Breast epithelium (tissue), 4 donors: ENCODE data around the gene VPS33B. TPM values are rescaled to one million over a fixed set of nuclear protein-coding genes. Genes with fewer than 3 reads are reported as not detected.
A peak's percentile ranks its signal among the peaks of the same experiment; 100 is the strongest.

Source experiments
- DNase-seq, 2 donors: peaks; one replicate each; pipeline ENCODE4 v3.0.0-alpha.2; 2019; ENCODE audit warnings: low spot score in 2 of 2
- H3K27ac ChIP-seq, 2 donors: fragments of 200-600 bp; sonication (generic) in 1 of 2; one replicate each; pipeline ENCODE4 v1.5.1; 2016 to 2019; ENCODE audit warnings: mild to moderate bottlenecking in 1 of 2
- H3K27me3 ChIP-seq, 2 donors: fragments of 200-600 bp; sonication (generic) in 1 of 2; one replicate each; pipeline versions ENCODE4 v1.5.1 to v1.6.0; 2017 to 2019; ENCODE audit warnings: control low read depth in 1 of 2, mild to moderate bottlenecking in 1 of 2
- H3K36me3 ChIP-seq: fragments of 200-600 bp; one replicate; pipeline ENCODE4 v1.5.1; 2019
- H3K4me1 ChIP-seq, 2 donors: fragments of 200-600 bp; sonication (generic); one replicate each; pipeline ENCODE4 v1.5.1; 2016 to 2019; ENCODE audit warnings: control low read depth in 1 of 2
- H3K4me3 ChIP-seq, 3 donors: fragments of 200-600 bp; sonication (generic); 1 replicate in 2 of 3; 2 replicates in 1 of 3; pipeline ENCODE4 v1.5.1; 2016 to 2019; ENCODE audit warnings: mild to moderate bottlenecking in 3 of 3, moderate library complexity in 2 of 3
- H3K9me3 ChIP-seq, 2 donors: fragments of 200-600 bp; sonication (generic) in 1 of 2; one replicate each; pipeline ENCODE4 v1.5.1; 2016 to 2019; ENCODE audit warnings: control low read depth in 1 of 2
- CTCF ChIP-seq, 3 donors: fragments of 450-650 bp; IDR thresholded peaks; one replicate each; pipeline ENCODE4 v1.5.1; 2016 to 2017; ENCODE audit warnings: antibody characterized with exemption in 3 of 3, mild to moderate bottlenecking in 3 of 3, moderate library complexity in 3 of 3
- POLR2A ChIP-seq: fragments of 450-650 bp; IDR thresholded peaks from one replicate; pipeline ENCODE4 v1.6.1; 2016; ENCODE audit warnings: antibody characterized with exemption, mild to moderate bottlenecking, moderate library complexity
- POLR2AphosphoS5 ChIP-seq, 3 donors: sonication (generic); formaldehyde crosslinking; IDR thresholded peaks; one replicate each; pipeline ENCODE4 v1.6.1; 2017; ENCODE audit warnings: antibody characterized with exemption in 3 of 3
- intact Hi-C: fragments of 100-400 bp; cut with DNase I; formaldehyde crosslinking; loops from one replicate; pipeline ENCODE4 v1.15.1; 2023; ENCODE audit warnings: low total_unique reads
- total RNA-seq, 3 donors: library from RNA; depleted of rRNA; stranded (reverse); fragments of >200 nt; gene quantifications; one replicate each; pipeline ENCODE4 v1.1.0, GENCODE V29; 2016

VPS33B gene
- total RNA-seq, 3 donors from 2014 or later, result 8.8 to 10.7 (median 9.0) TPM

- Histone ChIP-seq H3K9me3 (no peaks in the 10 kb centered on the region), H3K4me1 (no peaks in the 10 kb centered on the region), H3K36me3 (no peaks in the 10 kb centered on the region), H3K27me3 (peaks cover 0 to 9% of the 10 kb centered on the region in 2 donors), H3K4me3 (no peak overlapping the region), H3K27ac (no peak overlapping the region)
- DNase-seq, result no peak
- TF ChIP-seq POLR2A, result no peak
- TF ChIP-seq POLR2AphosphoS5 (IDR thresholded peaks at IDR 0.05), result no peak
- TF ChIP-seq CTCF (IDR thresholded peaks at IDR 0.05), result no peak
- intact Hi-C loops, result no loop called here
These were observed 44.6 kb upstream of the VPS33B start for GRCh38 chr15:91067036-91067435.

GRCh38 chr15:91065505-91065904 is 43.1 kb upstream of the VPS33B start:
- H3K4me1 ChIP-seq, result no peaks in the 10 kb centered on the region
- intact Hi-C loops, result no loop called here
- H3K4me3 ChIP-seq, result no peak overlapping the region
- no peak overlapping the region for H3K27ac ChIP-seq
- peaks cover 0 to 9% of the 10 kb centered on the region in 2 donors for H3K27me3 ChIP-seq
- no peak for DNase-seq
- TF ChIP-seq POLR2A (no peak), POLR2AphosphoS5 (IDR thresholded peaks at IDR 0.05) (no peak), CTCF (IDR thresholded peaks at IDR 0.05) (no peak)
- no peaks in the 10 kb centered on the region for H3K9me3 ChIP-seq
- H3K36me3 ChIP-seq, result no peaks in the 10 kb centered on the region

GRCh38 chr15:91061997-91062396 is 39.6 kb upstream of the VPS33B start:
- no peak for DNase-seq
- intact Hi-C loops, result no loop called here
- H3K4me3 ChIP-seq, result no peak overlapping the region
- TF ChIP-seq CTCF (IDR thresholded peaks at IDR 0.05) (no peak), POLR2AphosphoS5 (IDR thresholded peaks at IDR 0.05) (no peak), POLR2A (no peak)
- peaks cover 0 to 13% of the 10 kb centered on the region in 2 donors for H3K27me3 ChIP-seq
- no peaks in the 10 kb centered on the region for H3K4me1 ChIP-seq
- no peaks in the 10 kb centered on the region for H3K9me3 ChIP-seq
- no peaks in the 10 kb centered on the region for H3K36me3 ChIP-seq
- H3K27ac ChIP-seq, result no peak overlapping the region

GRCh38 chr15:91061230-91061629 is 38.8 kb upstream of the VPS33B start:
- H3K4me3 ChIP-seq, result no peak overlapping the region
- H3K4me1 ChIP-seq, result no peaks in the 10 kb centered on the region
- no peaks in the 10 kb centered on the region for H3K36me3 ChIP-seq
- H3K9me3 ChIP-seq, result no peaks in the 10 kb centered on the region
- intact Hi-C loops, result no loop called here
- no peak for TF ChIP-seq POLR2A
- no peak for TF ChIP-seq POLR2AphosphoS5 (IDR thresholded peaks at IDR 0.05)
- TF ChIP-seq CTCF (IDR thresholded peaks at IDR 0.05), result no peak
- no peak for DNase-seq
- H3K27me3 ChIP-seq, result peaks cover 0 to 13% of the 10 kb centered on the region in 2 donors
- H3K27ac ChIP-seq, result no peak overlapping the region

GRCh38 chr15:91055548-91056331 is 33.3 kb upstream of the VPS33B start:
- H3K9me3 ChIP-seq, result no peaks in the 10 kb centered on the region
- no peak for TF ChIP-seq POLR2A
- peak in 2 of 3 donors; percentile 68 to 89 for TF ChIP-seq CTCF (IDR thresholded peaks at IDR 0.05)
- no peaks in the 10 kb centered on the region for H3K36me3 ChIP-seq
- DNase-seq, result peak in 1 of 2 donors; percentile 57
- no peak overlapping the region for H3K4me3 ChIP-seq
- H3K4me1 ChIP-seq, result no peaks in the 10 kb centered on the region
- peaks cover 0 to 25% of the 10 kb centered on the region in 2 donors for H3K27me3 ChIP-seq
- no peak overlapping the region for H3K27ac ChIP-seq
- intact Hi-C loops, result loop anchor here (10.0 kb wide), 1 partner anchor 169 kb away; no protein-coding TSS in a partner anchor
